GM19099 (cell line): ENCODE results near the gene TTLL11.

Source experiments
- POLR2A ChIP-seq: IDR thresholded peaks from 3 replicates; pipeline ENCODE4 v1.6.1; 2011; ENCODE audit warnings: low read depth; ENCODE audit not compliant: insufficient read length; ENCODE audit errors: extremely low read depth

The TTLL11 gene

DNA sequence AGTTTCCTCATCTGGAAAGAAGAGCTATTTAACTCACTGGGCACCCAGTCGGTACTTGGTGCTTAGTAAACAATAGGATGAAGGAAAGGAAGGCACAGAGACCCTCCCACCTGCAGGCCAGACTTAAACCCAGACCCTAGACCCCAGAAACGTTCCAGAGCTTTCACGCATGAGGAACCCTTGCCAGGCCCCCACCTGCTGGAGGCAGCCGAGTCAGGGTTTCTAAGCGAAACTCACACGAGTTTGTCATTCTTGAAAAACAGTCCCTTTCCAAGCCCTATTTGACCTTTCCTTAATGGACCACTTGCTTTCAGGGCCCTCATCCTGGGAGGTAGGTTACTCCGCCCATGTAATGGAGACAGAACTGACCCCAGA, 35.8 kb upstream of the TTLL11 start:
- TF ChIP-seq POLR2A, result no peak

DNA sequence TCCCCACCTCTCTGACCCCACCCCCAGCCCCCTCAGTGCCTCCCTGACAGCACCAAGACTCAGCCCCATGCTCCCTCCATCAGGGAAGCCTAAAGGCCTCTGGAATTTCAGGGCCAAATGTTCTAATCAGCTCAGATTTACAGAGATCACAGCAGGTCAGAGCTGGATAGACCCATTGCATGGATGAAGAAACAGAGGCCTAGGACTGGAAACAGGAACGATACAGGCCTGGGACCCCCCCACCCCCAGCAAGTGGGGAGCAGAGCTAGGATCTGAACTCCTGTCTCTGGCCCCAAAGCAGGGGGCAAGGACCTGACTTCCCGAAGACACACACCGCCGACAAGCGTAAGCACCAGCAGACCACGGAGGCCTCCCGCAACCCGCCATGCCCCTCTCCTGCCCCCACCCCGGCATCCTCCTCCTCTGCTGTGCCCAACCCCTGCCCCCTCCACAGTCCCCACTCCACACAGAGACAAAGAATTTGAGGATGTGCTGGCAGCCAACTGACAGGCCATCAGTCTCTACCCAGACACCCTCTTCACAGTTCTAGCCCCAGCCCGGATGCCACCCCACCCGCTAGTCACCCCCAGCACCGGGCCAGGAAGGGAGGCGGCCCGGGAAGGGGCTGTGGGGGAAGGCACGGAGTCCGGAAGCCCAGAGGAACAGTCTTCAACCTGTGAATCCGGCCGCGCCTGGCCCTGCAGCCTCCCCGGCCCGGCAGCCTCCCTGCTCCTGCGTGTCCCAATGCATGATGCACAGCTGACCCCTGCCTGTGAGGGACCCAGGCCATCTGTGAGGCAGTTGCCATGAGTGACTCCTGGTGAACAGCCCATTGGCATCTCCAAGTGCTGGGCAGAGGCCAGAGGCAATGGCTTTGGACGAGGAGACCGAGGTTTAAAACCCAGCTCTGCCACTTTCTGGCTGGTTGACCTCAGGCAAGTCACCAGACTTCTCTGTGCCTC, 35.2 kb upstream of the TTLL11 start:
- TF ChIP-seq POLR2A, result no peak

DNA sequence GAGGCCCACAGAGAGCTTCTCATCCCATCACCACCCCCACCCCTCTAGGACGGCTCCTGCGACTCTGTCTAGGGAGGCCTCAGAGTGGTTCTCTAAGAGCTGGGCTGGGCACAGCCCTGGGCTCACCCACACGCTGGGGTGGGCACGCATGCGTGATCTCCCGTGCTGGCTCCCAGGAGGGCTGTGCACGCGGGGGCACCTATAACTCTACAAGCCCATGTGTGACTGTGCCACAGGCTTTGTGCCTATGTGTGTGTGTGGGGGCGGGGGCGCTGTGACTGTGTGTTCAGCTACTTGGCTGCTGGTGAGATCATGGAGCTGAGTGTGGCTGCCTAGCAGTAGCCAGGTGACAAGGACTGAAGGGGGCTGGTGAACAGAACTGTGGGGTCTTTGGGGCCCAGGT, 34.3 kb upstream of the TTLL11 start:
- no peak for TF ChIP-seq POLR2A

DNA sequence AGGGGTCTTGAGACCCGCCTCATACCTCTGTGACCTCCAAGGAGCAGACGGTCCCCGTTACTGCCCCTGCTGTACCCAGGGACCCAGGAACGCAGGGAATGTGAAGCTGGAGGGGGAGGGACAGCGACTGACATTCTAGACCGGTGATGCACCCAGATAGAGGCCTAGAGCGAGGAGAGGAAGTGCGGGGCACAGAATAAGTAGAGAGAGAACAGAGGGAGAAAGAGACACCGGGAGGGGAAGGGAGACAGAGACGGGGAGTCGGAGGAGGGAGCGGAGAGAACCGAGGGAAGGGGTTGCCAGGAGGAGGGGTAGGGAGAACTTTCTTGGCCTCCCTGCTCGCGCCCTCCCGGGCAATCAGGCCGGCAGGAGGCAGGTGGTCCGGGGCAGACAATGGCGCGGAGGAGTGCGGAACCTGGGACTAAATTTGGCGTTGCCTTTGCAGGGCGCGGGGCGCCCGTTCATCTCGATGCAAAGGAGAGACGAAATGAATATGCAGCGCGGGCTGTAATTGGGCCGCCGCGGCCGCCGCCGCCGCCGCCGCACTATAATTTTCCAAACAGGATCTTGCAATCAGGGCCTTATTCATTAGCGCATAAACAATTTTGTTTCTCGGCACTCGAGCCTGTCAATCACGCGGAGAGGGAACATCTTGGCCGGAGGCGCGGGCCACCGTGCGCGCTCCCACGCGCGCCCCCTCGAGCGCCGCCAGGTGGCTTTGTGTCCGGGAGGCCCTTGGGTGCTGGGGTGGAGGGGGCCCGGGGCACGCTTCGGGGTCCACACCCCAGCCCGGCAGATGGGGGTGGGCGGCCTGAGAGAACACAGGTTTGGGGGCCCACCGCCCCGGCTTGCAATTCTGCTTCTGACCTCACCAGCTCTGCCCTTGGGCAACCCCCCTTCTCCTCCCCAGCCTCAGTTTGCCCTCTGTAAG, 33.5 kb upstream of the TTLL11 start:
- TF ChIP-seq POLR2A, result no peak

DNA sequence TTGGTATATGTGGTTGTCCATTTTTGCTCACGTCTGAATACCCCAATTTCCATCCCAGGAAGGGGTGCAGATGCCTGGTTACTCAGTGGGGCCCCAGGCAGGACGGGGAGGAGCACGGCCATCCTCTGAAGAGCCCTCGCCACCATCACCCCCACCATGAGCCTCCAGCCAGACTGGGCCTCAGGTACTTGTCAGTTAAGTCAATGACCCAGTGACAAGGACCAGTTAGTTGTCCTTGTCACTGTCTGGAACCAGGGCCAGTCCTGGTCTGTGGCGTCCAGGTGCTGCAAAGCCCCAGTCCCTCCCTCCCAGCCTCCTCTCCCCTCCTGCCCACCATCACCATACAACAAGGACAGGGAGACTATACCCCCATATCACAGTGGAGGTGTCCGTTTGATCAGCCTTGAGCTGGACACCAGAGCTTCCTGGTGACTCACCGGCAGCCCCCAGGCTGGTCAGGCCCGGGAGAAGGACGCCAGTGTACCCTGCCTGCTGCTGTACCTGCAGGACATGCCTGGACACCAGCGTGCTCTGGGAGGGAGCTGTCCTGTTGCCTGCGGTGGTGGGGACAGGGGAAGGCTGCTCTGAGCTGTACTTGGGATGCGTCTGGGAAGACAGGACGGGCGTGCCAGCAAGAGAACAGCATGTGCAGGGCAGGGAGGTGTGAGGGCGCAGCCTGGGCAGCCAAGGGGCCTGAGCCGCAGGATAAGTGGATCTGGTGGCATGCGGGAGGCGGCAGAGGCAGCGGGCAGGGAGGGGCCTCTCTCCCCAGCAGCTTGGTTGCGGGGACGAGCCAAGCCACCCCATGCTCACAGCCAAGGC, 32.6 kb upstream of the TTLL11 start:
- TF ChIP-seq POLR2A, result no peak

DNA sequence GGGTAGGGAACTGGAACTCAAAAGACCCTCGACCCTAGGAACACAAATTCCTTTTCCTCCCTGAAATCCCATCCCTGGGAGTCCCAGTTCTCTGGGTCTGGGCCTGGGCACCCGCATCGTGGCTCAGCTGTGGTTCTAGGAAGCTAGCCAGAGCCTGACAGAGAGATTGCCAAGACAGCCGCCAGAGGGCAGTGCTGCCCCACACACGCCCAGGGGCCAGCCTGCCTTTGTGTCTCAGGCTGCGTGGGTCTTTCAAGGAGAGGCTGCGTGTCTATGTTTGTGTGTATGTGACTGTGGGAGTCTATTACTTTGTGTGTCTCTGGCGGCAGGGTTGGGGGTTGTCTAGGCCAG, 32.0 kb upstream of the TTLL11 start:
- no peak for TF ChIP-seq POLR2A

DNA sequence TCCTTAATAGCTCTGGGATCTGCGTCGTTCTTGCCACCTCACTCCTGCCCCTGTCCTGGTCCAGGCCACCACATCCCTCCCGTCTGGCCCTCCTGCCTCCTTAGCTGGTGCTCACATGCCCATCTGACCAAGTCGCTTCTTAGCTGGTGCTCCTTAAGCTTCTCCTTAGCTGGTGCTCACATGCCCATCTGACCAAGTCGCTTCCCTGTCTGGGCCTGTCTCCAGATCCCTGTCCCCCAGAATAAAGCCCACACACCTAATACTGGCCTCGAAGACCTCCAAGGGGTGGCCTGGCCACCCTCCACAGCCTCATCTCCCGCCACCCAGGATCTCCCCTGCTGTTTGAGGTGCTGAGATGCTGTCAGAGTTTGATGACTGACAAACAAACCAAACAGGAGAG, 31.4 kb upstream of the TTLL11 start:
- TF ChIP-seq POLR2A, result no peak

DNA sequence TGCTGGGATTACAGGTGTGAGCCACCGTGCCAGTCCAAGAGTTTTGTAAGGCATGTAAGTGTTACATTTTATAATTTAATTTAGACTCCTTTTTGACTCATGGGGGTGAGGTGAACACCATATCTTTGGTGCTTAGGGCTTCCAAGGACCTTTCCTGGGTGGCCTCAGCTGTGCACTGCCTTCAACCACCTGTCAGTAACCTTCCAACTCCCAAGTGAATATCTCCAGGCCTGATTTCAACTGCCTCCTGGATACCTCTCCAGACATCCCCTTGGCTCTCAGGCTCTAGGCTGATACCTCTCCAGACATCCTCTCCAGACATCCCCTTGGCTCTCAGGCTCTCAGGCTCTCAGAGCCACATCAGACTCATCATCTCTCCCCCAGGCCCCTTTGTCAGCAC, 30.9 kb upstream of the TTLL11 start:
- TF ChIP-seq POLR2A, result no peak

DNA sequence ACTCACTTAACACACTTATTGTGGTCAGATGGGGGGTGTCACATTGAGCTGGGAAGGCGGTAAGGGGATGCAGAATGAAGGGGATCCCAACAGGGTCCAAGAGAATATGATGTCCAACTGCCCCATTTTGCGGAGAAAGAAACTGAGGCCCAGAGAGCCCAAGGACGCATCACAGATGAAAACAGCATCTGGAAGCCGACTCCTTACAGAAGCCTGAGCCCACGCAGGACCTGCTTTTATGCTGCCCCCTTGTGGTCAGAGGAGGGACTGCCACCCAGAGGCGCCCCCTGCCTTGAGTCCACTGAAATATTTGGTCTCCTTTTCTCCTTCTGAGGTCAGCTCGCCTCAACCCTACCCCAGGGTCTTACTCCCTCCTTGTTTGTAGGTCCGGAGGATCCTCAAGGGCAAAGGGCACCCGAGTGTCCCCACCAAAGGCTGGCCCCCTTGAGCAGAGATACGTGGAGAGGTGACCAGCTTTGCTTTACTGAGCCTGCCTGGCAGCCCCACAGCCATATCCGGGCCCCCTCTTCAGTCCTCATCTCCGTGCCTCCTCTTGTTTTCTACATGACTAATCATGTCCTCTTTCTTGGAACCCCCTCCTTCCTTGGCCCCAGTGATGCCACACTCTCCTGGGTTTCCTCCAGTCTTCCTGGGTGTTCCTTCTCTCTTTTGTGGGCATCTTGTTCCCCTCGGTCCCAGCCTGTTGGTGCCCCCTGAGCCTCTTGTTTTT, 30.0 kb upstream of the TTLL11 start:
- no peak for TF ChIP-seq POLR2A

DNA sequence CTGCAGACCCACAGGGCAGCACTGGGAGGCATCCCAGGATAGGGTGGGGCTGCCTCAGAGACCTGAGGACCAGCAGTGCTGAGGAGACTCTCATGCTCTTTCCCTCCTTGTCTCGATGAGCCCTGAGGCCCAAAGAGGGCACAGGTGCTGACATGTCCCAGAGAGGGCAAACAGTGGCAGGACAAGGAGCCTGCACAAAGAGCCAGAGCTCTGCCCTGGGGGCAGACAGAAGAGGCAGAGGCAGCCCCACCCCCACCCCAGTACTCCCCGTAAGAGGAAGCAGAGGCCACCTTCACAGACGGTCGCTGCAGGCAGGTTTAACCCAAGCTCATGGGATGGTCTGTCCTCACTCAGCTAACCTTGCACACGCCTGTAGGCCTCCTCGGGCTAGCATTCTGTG, 29.4 kb upstream of the TTLL11 start:
- TF ChIP-seq POLR2A, result no peak

DNA sequence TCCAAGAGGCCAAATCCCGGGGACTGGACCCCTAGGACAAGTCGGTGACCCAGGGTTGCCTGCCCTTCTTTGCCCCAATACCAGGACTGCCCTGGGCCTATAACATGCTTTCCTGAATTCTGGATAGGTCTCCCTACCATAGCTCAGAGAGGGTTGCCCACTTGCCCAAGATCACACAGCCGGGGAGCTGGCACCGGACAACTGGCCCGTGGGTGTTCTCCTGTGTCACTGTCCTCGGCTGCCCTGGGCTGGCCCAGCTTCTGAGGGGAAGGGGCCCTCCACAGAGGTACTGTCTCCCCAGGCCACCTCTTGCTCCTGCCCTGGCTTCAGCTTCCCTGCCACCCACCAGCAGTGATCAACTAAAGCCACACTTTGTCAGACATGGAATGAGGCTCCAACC, 28.8 kb upstream of the TTLL11 start:
- TF ChIP-seq POLR2A, result no peak

DNA sequence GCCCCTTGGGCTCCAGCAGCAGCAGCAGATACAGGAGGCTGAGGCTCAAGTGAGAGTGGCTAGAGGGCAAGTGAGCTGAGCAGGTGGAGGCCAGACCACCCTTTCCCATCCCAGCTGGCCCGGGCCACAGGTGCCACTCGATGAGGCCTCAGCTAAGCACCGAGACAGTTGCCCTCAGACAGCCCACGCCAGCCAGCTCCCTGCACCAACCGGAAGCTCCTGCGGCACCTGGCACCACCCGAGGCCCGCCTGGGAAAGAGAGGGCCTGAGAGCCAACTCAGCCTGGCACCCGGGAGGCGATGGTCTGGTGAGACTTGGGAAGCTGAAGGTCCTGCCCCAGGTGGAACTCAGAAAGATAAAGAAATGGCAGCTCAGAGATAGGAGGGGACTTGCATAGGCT, 28.3 kb upstream of the TTLL11 start:
- TF ChIP-seq POLR2A, result no peak

DNA sequence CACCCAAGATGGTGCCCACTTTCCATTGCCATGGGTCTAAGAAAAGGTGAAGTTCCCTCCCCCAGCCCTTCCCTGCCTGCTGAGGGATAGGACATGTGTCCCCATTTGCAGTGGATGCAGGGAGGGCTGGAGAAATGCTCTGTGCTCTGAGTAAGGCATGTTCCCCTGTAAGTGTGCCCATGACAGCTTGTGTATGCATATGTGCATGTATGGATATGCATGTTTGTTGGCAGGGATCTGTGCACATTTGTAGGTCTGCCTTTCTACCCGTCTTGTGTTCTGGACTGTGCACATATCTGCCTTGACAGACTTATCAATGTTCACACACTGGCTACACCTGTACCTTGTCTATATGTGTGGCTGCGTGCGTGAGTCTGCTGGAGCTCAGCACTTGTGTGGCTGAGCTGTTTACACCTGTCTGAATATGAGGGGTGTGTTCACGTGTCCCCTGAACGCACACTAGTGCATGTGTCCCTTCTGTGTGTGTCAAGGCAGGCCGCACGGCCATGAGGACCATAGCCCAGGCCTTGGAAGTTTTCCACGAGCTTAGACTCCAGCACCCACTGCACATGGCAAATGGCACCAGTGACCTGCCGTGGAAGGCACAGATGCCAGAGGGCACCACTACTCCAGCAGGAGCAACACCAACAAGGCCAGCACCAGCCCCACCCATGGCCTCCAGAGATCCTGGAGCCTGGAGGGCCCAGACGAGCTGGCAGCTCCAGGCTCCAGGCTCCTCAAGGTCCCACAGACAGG, 27.4 kb upstream of the TTLL11 start:
- TF ChIP-seq POLR2A, result no peak

DNA sequence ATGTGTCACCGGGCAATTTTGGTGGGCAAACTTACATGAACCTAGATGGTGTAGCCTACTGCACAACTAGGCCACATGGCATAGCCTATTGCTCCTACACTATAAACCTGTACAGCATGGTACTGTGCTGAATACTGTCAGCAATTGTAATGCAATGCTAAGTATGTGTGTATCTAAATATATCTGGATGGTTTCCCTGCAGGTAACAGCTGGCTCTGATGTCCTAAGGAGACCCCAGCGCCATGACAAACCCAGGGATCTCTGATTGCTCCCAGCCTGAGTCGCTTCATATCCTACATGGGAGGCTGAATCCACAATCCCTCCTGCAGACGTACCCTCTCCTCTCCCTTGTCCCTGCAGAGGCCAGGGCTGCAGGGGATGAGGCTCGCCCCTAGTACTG, 26.6 kb upstream of the TTLL11 start:
- TF ChIP-seq POLR2A, result no peak

DNA sequence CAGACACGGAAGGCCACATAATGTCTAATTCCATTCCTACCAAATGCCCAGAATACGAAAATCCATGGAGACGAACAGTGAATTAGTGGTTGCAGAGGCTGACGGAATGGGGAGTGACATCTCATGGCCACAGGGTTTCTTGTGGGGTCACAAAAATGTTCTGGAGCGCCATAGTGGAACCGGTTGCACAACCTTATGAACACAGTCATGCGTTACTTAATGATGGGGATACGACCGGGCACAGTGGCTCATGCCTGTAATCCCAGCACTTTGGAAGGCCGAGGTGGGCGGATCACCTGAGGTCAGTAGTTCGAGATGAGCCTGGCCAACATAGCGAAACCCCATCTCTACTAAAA, 26.0 kb upstream of the TTLL11 start:
- no peak for TF ChIP-seq POLR2A
